ENCODE data around the gene IRF8.

DNA sequence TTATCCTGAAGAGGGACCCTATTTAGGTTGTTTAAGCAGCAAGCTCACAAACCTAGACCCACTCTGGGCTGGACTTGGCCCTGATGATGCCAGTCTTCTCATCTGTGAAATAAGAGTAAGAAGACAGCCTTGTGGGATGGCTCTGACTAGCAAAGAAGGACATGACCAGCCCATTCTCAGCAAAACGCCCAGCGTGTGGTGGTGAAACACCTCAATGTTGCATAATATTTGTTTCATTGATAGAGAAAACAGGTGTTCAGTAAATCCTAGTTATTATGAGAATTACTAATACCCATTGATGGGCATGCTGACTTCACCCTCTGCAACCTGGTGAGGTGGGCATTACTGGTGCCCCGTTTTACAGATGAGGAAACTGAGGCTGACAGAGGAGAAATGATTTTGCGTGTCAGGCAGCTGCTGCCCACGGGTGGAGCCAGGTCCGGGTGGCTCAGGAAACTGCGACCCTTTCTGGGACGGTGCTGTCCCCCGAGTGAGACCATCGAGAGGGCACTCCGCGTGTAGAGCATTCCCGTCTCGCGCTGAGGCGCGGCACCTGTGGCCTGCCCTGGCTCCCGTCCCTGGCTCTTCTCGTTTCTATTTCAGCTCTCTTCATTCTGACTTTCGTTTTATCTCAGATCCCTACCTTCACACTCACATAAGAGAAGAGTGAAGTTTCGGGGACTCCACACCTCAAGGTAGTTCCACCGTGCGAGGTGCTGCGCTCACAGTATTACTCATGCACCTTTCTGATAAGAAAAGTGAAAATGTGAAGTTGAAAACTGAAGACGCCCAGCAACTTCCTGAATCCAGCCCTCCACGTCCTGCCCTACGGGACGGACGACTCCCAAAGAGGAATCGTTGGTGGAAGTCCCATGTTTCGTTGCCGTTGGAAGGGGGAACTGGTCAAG lies 48.5 kb downstream of the IRF8 start:
- TF ChIP-seq POLR2A (IDR thresholded peaks at IDR 0.05; ENCODE audit: low read depth, low read length) (peak; percentile 35; the same call in 1 of the 2 replicates), POLR2AphosphoS5 (IDR thresholded peaks at IDR 0.05; ENCODE audit: low read depth, low read length) (0 out of 2 replicates have a peak, but pooled peaks have one; percentile 51), TAF1 (IDR thresholded peaks at IDR 0.05; ENCODE audit: borderline replicate concordance, low read depth, low read length) (no peak)
